Mesothelial cell of epicardium (in vitro differentiated cells): ENCODE measurements around the gene KCNH1. TPM values are rescaled to one million over a fixed set of nuclear protein-coding genes. Genes with fewer than 3 reads are reported as not detected.

Experiments
- DNase-seq, 2 experiments: peaks; one replicate each; pipeline ENCODE4 v3.0.0; 2021; ENCODE audit warnings: low spot score in 2 of 2; ENCODE audit not compliant: unreplicated experiment in 2 of 2
- H3K27ac Mint-ChIP-seq: 2 replicates; pipeline ENCODE4 v1.8.0; 2021; ENCODE audit warnings: mixed read lengths
- H3K27me3 Mint-ChIP-seq: 2 replicates; pipeline ENCODE4 v1.8.0; 2021; ENCODE audit warnings: low read depth, mixed read lengths
- H3K36me3 Mint-ChIP-seq: 2 replicates; pipeline ENCODE4 v1.8.0; 2021; ENCODE audit warnings: mixed read lengths
- H3K4me1 Mint-ChIP-seq: 2 replicates; pipeline ENCODE4 v1.8.0; 2021; ENCODE audit warnings: mixed read lengths
- H3K4me3 Mint-ChIP-seq: 2 replicates; pipeline ENCODE4 v1.8.0; 2021; ENCODE audit warnings: mild to moderate bottlenecking, moderate library complexity, mixed read lengths
- H3K9me3 Mint-ChIP-seq: 2 replicates; pipeline ENCODE4 v1.8.0; 2021; ENCODE audit warnings: mixed read lengths
- CTCF ChIP-seq: fragments of 200-600 bp; sonication (generic); IDR thresholded peaks from one replicate; pipeline ENCODE4 v1.5.0; 2021; ENCODE audit warnings: antibody characterized with exemption; ENCODE audit not compliant: unreplicated experiment
- total RNA-seq: library from RNA; stranded (reverse); gene quantifications from 3 replicates; pipeline ENCODE4 v1.2.1, GENCODE V29; 2021

Gene KCNH1
- 0.04 to 0.34 TPM (median 0.29 TPM) in 3 replicates for total RNA-seq

GRCh38 chr1:211133836-211134669 lies at the start of gene KCNH1:
KCNH1 (minus strand) TSS chr1:211134148; CDS start chr1:211133945, 203 bp downstream.
- peak within 1 kb of the TSS; percentile 62 for H3K4me3 Mint-ChIP-seq
- peaks cover 61% of the 10 kb centered on the region for H3K27me3 Mint-ChIP-seq
- no peak within 1 kb of the TSS for H3K27ac Mint-ChIP-seq
- no peaks in the 10 kb centered on the region for H3K9me3 Mint-ChIP-seq
- peak; percentile 97 for TF ChIP-seq CTCF
- no peaks in the 10 kb centered on the region for H3K36me3 Mint-ChIP-seq
- peak; percentile 81 to 93 for DNase-seq
- peaks cover 4% of the 10 kb centered on the region for H3K4me1 Mint-ChIP-seq

- Mint-ChIP-seq H3K27me3 (peaks cover 1% of the 10 kb centered on the region), H3K36me3 (no peaks in the 10 kb centered on the region), H3K9me3 (no peaks in the 10 kb centered on the region), H3K27ac (no peak overlapping the region), H3K4me1 (peaks cover 3% of the 10 kb centered on the region), H3K4me3 (no peak overlapping the region)
- DNase-seq: no peak
- no peak for TF ChIP-seq CTCF
Measured at GRCh38 chr1:211182746-211183145, 48.8 kb upstream of the KCNH1 start.

GRCh38 chr1:211174375-211174774 lies 40.4 kb upstream of the KCNH1 start:
- Mint-ChIP-seq H3K9me3 (peaks cover 22% of the 10 kb centered on the region), H3K27ac (no peak overlapping the region), H3K27me3 (no peaks in the 10 kb centered on the region), H3K4me3 (no peak overlapping the region), H3K36me3 (no peaks in the 10 kb centered on the region), H3K4me1 (no peaks in the 10 kb centered on the region)
- no peak for DNase-seq
- TF ChIP-seq CTCF: no peak

GRCh38 chr1:211172657-211173056 lies 38.7 kb upstream of the KCNH1 start:
- H3K36me3 Mint-ChIP-seq: no peaks in the 10 kb centered on the region
- no peak overlapping the region for H3K27ac Mint-ChIP-seq
- H3K27me3 Mint-ChIP-seq: no peaks in the 10 kb centered on the region
- H3K4me1 Mint-ChIP-seq: no peaks in the 10 kb centered on the region
- no peak for DNase-seq
- TF ChIP-seq CTCF: no peak
- no peak overlapping the region for H3K4me3 Mint-ChIP-seq
- H3K9me3 Mint-ChIP-seq: peaks cover 33% of the 10 kb centered on the region

- TF ChIP-seq CTCF: no peak
- Mint-ChIP-seq H3K27ac (no peak overlapping the region), H3K4me3 (no peak overlapping the region), H3K4me1 (no peaks in the 10 kb centered on the region), H3K36me3 (no peaks in the 10 kb centered on the region), H3K27me3 (peaks cover 2% of the 10 kb centered on the region), H3K9me3 (peaks cover 38% of the 10 kb centered on the region)
- no peak for DNase-seq
Measured at GRCh38 chr1:211169353-211169752, 35.4 kb upstream of the KCNH1 start.
